Ecto neural progenitor cell (in vitro differentiated cells): ENCODE measurements around the gene RIN1.
"Not testable (repeated sequence)": the region's sequence is repeated elsewhere in the genome, so short reads cannot be mapped to it uniquely, and the experiment has no call there.

Source experiments
- DNase-seq: peaks from one replicate; pipeline ENCODE4 v3.0.0-alpha.2; 2018; ENCODE audit warnings: low spot score

RIN1 gene

GRCh38 chr11:66320289-66320688 lies 15.9 kb downstream of the RIN1 start:
- not testable (repeated sequence) for DNase-seq

DNA sequence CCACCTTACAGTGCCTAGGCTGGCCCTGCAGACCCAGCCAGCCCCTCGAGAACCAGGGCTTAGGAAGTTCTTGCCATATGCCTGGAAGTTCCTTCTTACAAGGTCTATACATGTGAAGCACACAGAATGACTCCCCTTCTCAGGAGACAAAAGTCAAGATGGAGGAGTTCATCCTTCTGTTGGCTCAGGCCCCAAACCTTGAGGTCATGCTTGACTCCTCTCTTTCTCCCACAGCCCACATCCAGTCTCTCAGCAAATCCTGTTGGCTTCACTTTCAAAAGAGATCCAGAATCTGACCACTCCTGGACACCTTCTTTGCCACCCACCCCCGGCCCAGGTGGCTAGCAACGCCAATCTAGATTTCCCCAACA lies 17.6 kb downstream of the RIN1 start:
- no peak for DNase-seq

DNA sequence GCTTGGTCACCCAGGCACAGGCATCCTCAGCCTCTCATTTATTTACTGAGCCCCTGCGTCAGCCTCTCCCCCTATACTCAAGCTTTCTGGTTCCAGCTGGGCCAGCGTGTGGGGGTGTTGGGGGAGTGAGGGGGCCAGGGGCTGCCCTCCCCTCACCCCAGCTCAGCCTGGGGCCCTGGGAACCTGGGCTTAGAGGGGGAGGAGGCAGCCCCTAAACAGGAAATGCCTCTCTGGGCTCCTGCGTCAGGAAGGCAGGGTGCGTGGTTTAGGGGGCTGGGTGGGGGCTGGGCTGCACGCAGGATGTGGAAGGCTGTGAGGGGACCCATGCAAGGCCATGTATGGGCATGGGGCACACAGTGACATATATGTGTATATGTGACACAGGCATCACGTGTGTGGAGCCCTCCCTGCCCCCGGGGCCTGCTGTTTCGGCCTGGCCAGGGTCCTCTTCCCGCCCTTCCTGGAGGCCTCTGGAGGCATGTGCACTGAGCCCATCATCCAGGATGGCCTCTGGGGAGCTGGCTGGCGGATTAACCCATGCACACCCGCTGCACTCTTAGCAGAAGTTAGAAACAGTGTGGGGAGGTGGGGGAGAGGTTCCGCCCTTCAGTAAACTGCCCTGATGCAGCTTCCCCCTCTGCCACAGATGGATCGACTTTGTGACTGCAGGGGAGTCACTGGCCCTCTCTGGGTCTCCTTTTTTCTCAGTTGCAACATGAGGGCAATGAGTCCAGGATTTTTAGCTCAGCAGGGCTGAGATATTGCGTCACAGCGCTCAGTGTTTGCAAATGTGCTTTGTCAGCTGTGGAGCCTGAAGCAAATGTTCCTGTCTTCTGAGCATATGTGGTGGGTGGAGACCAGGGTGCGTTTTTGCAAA lies 18.3 kb downstream of the RIN1 start:
- DNase-seq, result no peak

GRCh38 chr11:66317322-66317722 lies 18.9 kb downstream of the RIN1 start:
- DNase-seq, result no peak

- DNase-seq, result no peak
Observed at GRCh38 chr11:66316849-66317251, 19.4 kb downstream of the RIN1 start, which contains the start of gene CD248. Gene CD248, minus strand, starts transcription at chr11:66317044. Its CDS starts 17 bp downstream, at chr11:66317027.

DNA sequence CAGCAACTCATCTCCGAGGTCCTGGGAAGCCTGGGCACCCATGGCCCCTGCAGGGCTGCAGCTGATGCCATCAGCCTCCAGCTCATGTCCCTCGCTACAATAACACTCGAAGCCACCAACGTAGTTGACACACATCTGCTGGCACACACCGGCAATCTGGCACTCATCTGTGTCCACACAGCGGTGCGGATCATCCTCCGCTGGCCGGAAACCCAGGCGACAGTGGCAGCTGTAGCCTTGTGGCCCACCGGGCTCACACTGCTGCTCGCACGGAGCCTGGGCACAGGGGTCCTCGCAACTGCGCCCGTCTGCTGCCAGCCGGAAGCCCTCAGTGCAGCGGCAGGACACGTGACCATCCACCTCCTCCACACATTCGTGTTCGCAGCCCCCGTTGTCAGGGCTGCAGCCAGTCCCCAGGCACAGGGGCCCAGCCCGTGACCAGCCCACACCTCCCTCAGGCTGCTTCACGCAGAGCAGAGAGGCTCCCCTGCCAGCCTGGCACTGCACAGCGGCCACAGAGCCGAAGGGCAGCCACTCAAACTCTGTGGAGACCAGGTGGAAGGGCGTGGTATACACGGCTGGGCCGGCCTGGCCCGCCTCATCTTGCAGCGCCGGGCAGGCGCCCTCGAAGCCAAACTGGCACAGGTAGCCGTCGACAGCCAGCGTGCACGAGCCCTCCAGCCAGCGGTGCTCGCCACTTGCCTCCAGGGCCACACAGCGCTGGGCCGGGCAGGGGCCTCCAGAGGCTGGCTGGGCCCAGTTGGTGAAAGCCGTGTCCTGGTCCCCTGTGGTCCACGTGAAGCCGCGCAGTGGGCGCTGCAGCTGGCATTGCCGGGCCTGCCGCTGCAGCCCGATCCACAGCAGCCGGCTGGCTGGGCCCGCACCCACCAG lies 20.1 kb downstream of the RIN1 start:
- DNase-seq, result no peak

DNA sequence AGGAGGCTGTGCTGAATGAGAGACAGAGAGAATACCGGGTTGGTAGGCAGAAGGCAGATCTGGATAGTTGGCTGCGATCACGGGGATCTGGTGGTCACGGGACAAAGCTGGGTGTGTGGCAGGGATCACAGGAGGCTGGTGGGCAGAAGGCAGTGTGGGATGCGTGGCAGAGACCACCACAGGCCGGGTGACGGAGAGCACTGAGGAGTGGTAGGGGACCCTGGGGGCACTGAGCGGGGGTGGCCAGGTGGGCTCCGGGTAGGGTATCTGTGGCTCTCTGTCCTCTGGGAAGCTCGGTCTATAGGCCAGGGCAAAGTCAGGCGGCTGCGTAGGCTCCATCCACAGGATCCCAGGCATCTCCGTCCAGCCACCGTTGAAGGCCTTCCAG lies 20.7 kb downstream of the RIN1 start:
- no peak for DNase-seq

GRCh38 chr11:66314561-66315497 lies 21.4 kb downstream of the RIN1 start:
- DNase-seq, result no peak

DNA sequence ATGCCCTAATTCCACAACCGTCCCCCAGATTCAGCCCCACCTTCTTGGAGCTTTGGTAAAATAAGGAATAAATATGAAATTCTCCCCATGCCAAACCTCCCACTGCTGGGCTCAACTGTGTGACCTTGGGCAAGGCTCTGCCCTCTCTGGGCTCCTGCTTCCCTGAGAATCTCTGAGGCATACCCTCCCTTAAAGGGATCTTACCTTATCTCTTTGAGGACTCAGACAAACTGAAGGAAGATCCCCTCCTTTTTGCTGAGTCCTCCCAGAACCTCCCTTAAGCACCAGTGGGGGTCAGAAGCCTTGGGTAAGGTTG lies 22.1 kb downstream of the RIN1 start:
- DNase-seq, result no peak

DNA sequence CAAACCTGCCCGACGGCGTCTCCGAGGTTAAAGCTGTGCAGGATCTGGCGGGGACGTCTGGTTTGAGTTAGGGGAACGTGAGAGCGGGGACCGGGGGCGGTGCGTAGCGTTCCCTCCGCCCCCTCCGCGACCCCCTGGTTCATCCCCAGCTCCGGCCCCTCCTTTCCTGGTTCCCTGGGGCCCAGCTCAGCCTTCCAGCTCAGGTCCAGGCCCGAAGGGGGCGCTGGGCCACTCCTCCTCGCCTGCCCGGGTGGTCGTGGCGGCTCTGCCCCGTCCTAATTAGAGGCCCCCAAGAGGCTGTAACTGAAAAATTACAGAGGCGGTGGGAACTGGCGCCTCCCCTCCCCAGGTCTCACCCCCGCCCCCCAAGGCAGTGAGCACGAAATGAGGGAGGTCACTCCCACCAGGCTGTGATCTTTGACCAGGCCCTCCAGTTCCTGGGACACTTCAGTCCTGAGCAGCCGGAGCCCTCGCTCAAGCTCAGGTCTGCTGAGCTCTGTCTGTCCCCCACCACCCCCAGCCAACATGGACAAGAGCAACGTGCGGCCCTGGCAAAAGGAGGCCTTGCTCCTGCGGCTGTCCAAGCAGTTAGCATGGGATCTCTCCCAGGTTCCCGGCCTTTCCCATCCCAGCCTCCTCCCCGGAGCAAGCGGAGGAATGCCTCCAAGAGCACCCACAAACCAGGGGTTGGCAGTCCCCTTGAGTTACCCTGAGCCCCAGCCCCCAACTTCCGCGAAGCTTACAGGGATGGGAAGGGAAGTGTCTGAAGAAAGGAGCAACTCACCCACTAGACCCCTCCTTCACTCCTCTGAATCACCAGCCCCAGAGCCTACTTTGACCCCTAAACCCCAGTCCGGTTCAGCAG lies 22.7 kb downstream of the RIN1 start:
- no peak for DNase-seq

DNA sequence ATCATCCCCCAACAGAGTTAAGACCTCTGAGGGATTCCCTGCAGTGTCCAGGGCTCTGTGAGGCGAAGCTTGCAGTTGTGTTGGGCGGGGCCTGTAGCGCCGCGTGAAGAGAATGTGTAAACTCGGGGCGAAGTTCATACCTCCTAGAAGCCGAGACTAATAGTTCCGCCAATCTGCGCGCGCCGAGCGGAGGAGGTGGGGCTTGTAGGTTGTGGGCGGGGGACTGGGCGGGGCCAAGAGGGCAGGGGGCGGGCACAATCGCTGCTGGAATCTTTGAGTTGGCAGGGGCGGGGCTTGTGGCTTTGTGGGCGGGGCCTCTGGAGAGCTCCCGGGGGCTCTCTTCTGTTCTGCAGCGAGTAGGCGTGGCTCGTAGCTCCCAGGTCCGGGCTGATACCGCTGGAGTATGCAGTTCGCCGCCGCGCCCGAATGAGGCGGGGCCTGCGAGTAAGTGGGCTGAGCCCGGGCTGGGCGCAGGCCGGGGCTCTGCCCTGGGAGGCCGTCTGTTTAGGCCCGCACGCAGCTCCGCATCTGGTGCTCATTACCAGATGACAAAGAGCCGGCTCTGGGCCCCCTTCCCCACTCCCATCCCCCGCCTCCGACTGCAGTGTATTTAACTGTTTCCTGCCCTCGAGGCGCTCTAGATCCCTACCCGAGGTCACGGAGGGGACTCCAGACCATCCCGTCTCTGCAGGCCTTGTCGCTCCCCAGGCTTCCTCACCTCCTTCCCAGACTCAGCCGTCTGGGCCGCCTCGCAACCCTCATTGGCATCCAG lies 23.5 kb downstream of the RIN1 start:
- peak; percentile 100 for DNase-seq

DNA sequence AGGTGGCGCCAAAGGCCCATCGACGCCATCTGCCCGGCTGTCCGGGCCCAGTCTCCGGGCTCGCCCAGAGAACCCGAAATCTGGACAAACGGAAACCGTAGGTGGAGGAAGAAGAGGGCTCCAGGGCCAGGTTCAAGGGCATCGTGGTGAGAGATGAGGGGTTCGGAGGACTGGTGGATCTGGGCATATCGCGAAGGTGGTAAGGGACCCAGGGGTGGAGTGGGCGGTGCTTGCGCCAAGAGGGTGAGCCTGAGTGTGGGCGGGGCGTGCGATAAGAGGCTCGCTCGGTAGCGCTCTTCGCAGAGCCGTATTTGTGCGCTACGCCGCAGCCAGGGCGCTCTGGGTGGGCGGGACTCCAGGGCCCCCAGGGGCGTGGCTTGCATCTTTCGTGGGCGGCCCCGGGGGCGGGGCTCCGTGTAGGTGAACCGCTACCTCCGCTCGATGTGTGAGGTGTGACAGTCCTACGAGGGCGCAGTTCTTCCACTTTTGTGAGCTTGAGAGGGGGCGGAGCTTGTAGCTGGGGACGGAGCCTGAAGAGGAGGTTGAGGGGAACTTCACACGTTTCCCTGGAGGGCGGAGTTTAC lies 24.2 kb downstream of the RIN1 start:
- peak; percentile 92 for DNase-seq

DNA sequence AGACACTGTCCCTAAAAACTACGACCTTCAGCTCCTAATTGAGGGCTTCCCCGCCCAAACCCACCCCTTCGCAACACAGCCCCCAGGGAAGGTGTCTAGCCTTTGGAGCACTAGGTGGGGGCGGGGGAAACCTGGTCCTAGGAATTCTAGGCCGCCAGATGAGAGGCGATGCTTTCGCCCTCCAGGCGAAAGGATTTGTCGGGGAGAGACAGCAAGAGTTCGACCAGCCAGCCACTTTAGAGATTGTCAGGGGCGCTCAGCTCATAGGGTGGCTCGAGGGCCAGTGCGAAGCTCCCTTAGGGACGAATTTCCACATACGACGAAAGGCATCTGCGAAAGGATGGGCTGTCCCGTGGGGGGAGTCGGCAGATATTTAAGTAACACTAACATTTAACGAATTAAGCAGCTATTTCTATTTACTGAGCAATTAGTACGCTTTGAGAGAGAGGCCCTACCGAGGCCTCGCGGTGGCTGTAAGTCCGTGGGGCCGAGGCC lies 24.7 kb downstream of the RIN1 start:
- DNase-seq, result no peak

GRCh38 chr11:66310803-66311440 lies 25.3 kb downstream of the RIN1 start:
- peak; percentile 43 for DNase-seq

- DNase-seq, result no peak
Observed at GRCh38 chr11:66310324-66310723, 25.9 kb downstream of the RIN1 start.

DNA sequence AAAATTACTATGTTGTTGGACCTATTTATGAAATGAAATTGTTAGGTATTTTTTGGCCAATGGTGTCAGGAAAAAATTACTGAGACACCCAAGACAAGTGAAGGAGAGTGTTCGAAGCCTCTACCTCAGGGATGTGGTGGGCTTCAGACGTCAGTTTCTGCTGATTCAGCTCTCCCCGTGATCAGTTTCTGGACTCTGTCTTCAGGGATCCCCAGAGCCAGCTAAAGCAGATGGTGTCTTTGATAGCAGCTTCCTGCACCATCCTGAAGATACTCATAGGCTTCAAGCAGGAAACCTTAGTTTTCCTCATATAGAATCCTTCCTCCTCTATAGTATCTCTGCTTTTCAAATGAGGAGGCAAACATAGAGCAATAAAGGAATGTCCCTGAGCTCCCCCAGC lies 26.8 kb downstream of the RIN1 start:
- DNase-seq, result no peak

DNA sequence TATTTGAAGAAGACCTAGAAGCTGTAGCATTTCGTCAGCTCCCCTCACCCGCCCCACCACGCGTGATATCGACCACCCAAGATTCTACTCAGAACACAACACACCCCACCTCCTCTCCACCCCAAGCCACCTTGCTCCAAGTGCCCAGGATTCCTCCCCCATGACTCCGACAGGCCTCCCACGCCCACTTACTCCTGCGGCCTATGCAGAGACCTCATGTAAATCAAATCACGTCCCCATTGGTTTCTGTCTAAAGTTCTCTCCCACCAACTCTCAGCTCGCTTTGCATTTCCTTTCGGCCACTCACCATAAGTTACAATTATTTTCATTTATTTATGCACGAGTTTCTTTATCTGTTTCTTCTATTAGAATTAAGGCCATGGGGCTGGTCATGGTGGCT lies 33.6 kb downstream of the RIN1 start:
- DNase-seq, result no peak

DNA sequence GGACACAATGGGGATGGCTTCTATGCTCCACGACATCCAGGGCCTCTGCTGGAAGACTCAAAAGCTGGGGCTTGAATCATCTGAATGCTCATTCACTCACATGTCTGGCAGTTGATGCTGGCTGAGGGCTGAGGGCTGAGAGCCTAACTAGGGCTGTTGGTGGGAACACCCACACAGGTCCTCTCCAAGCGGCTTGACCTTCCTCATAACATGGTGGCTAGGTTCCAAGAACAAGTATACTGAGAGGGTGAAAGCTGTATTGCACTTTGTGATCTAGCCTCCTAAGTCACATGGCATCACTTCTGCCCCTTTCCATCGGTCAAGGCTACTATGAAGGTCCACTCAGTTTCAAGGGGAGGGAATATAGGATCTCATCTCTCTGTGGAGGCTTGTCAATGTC lies 37.0 kb downstream of the RIN1 start:
- no peak for DNase-seq

- no peak for DNase-seq
Observed at GRCh38 chr11:66297610-66298009, 38.6 kb downstream of the RIN1 start.
